Tibial artery (tissue), 4 donors: ENCODE data around the gene OR6K2.

Experiments used
- DNase-seq, 2 donors: peaks; one replicate each; pipeline ENCODE4 v3.0.0-alpha.2; 2019
- H3K27ac ChIP-seq, 2 donors: fragments of 200-600 bp; sonication (generic) in 1 of 2; 1 replicate in 1 of 2; 2 replicates in 1 of 2; pipeline ENCODE4 v1.5.1; 2018 to 2019; ENCODE audit warnings: mild to moderate bottlenecking in 1 of 2
- H3K27me3 ChIP-seq, 2 donors: fragments of 200-600 bp; sonication (generic) in 1 of 2; one replicate each; pipeline versions ENCODE4 v1.5.1 to v1.6.0; 2016 to 2019
- H3K36me3 ChIP-seq, 3 donors: fragments of 200-600 bp; sonication (generic) in 2 of 3; one replicate each; pipeline ENCODE4 v1.5.1; 2016 to 2019; ENCODE audit warnings: mild to moderate bottlenecking in 2 of 3
- H3K4me1 ChIP-seq, 4 donors: fragments of 200-600 bp; sonication (generic) in 2 of 4; 1 replicate in 3 of 4; 2 replicates in 1 of 4; pipeline ENCODE4 v1.5.1; 2016 to 2019
- H3K4me3 ChIP-seq, 2 donors: fragments of 200-600 bp; sonication (generic) in 1 of 2; 1 replicate in 1 of 2; 2 replicates in 1 of 2; pipeline ENCODE4 v1.5.1; 2018 to 2019; ENCODE audit warnings: mild to moderate bottlenecking in 2 of 2
- H3K9me3 ChIP-seq, 3 donors: fragments of 200-600 bp; sonication (generic) in 1 of 3; one replicate each; pipeline ENCODE4 v1.5.1; 2016 to 2019
- CTCF ChIP-seq, 2 experiments: fragments of 200-600 bp in 1 of 2; fragments of 450-650 bp in 1 of 2; IDR thresholded peaks; one replicate each; pipeline ENCODE4 v1.5.1; 2017 to 2019; ENCODE audit warnings: antibody characterized with exemption in 2 of 2, mild to moderate bottlenecking in 1 of 2, moderate library complexity in 1 of 2
- intact Hi-C: fragments of 100-400 bp; cut with DNase I; formaldehyde crosslinking; loops from one replicate; pipeline ENCODE4 v1.15.0; 2023; ENCODE audit warnings: low total_unique reads

Gene OR6K2

GRCh38 chr1:158686111-158687009, 14.1 kb downstream of the OR6K2 start, which contains the start of gene SPTA1:
Gene SPTA1 (minus strand): TSS chr1:158686715. CDS start chr1:158686517, 198 bp downstream.
- DNase-seq: no peak
- no peaks in the 10 kb centered on the region for H3K36me3 ChIP-seq
- H3K4me1 ChIP-seq: no peaks in the 10 kb centered on the region
- no peak for TF ChIP-seq CTCF (IDR thresholded peaks at IDR 0.05)
- H3K27me3 ChIP-seq: no peaks in the 10 kb centered on the region
- intact Hi-C loops: no loop called here
- no peak within 1 kb of the TSS for H3K4me3 ChIP-seq
- no peak within 1 kb of the TSS for H3K27ac ChIP-seq
- no peaks in the 10 kb centered on the region for H3K9me3 ChIP-seq

GRCh38 chr1:158685085-158685484, 15.4 kb downstream of the OR6K2 start:
- no peaks in the 10 kb centered on the region for H3K36me3 ChIP-seq
- no peak for TF ChIP-seq CTCF (IDR thresholded peaks at IDR 0.05)
- H3K27me3 ChIP-seq: no peaks in the 10 kb centered on the region
- DNase-seq: no peak
- no peaks in the 10 kb centered on the region for H3K4me1 ChIP-seq
- intact Hi-C loops: no loop called here
- no peak overlapping the region for H3K4me3 ChIP-seq
- H3K9me3 ChIP-seq: no peaks in the 10 kb centered on the region
- no peak overlapping the region for H3K27ac ChIP-seq

GRCh38 chr1:158681606-158682005, 18.8 kb downstream of the OR6K2 start:
- H3K27me3 ChIP-seq: no peaks in the 10 kb centered on the region
- H3K36me3 ChIP-seq: no peaks in the 10 kb centered on the region
- H3K4me3 ChIP-seq: no peak overlapping the region
- TF ChIP-seq CTCF (IDR thresholded peaks at IDR 0.05): no peak
- DNase-seq: no peak
- H3K4me1 ChIP-seq: no peaks in the 10 kb centered on the region
- intact Hi-C loops: no loop called here
- no peak overlapping the region for H3K27ac ChIP-seq
- no peaks in the 10 kb centered on the region for H3K9me3 ChIP-seq

GRCh38 chr1:158679289-158679688, 21.2 kb downstream of the OR6K2 start:
- no peaks in the 10 kb centered on the region for H3K4me1 ChIP-seq
- H3K9me3 ChIP-seq: no peaks in the 10 kb centered on the region
- no peak for TF ChIP-seq CTCF (IDR thresholded peaks at IDR 0.05)
- no peaks in the 10 kb centered on the region for H3K27me3 ChIP-seq
- no peak overlapping the region for H3K4me3 ChIP-seq
- no peak overlapping the region for H3K27ac ChIP-seq
- DNase-seq: no peak
- H3K36me3 ChIP-seq: no peaks in the 10 kb centered on the region
- intact Hi-C loops: no loop called here

GRCh38 chr1:158675563-158676323, 24.7 kb downstream of the OR6K2 start:
- Histone ChIP-seq H3K4me3 (no peak overlapping the region), H3K4me1 (no peaks in the 10 kb centered on the region)
- intact Hi-C loops: no loop called here

More at GRCh38 chr1:158675563-158676323, 24.7 kb downstream of the OR6K2 start:
- no peak for DNase-seq
- no peak for TF ChIP-seq CTCF (IDR thresholded peaks at IDR 0.05)
- Histone ChIP-seq H3K27me3 (no peaks in the 10 kb centered on the region), H3K9me3 (no peaks in the 10 kb centered on the region), H3K27ac (no peak overlapping the region), H3K36me3 (no peaks in the 10 kb centered on the region)
